ENCODE data around the gene CCDC110. TPM values are rescaled to one million over a fixed set of nuclear protein-coding genes. Genes with fewer than 3 reads are reported as not detected.

The CCDC110 gene
- total RNA-seq, 4 donors from 2014 or later, result 0.67 to 7.5 (median 2.4) TPM

DNA sequence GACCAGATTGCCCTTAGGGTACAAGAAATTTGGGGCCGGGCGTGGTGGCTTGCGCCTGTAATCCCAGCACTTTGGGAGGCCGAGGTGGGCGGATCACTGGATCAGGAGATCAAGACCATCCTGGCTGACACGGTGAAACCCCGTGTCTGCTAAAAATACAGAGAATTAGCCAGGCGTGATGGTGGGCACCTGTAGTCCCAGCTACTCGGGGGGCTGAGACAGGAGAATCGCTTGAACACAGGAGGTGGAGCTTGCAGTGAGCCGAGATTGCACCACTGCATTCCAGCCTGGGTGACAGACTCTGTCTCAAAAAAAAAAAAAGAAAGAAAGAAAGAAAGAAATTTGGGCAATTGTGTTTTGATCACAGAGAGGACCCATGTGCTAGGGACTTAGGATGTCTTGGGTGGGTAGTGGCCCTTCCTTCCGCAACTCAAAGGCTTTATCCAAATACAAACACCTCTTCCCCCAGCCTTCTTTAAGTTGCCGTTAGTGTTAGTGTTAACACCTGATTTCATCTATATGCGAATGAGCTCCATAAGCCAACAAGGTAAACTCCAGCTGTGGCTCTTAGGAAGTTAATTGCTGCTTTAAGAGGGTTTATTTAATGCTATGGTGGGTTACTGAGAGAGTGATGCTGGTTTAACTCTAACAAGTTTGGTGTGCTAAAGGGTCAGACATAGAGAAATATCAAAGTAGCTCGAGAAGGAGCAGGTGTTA is 8.6 kb upstream of the CCDC110 start:
- WGBS, 2 donors (ENCODE audit: low coverage in 1 of 2), result 73 to 81% methylated on average over 7 of the region's 15 CpGs
- Histone ChIP-seq H3K27ac (no peak overlapping the region), H3K36me3 (no peaks in the 10 kb centered on the region), H3K4me1 (peaks cover 0 to 14% (median 0%) of the 10 kb centered on the region in 3 donors), H3K4me3 (no peak overlapping the region), H3K27me3 (no peaks in the 10 kb centered on the region), H3K9me3 (no peaks in the 10 kb centered on the region)
- TF ChIP-seq, protein P1, sequence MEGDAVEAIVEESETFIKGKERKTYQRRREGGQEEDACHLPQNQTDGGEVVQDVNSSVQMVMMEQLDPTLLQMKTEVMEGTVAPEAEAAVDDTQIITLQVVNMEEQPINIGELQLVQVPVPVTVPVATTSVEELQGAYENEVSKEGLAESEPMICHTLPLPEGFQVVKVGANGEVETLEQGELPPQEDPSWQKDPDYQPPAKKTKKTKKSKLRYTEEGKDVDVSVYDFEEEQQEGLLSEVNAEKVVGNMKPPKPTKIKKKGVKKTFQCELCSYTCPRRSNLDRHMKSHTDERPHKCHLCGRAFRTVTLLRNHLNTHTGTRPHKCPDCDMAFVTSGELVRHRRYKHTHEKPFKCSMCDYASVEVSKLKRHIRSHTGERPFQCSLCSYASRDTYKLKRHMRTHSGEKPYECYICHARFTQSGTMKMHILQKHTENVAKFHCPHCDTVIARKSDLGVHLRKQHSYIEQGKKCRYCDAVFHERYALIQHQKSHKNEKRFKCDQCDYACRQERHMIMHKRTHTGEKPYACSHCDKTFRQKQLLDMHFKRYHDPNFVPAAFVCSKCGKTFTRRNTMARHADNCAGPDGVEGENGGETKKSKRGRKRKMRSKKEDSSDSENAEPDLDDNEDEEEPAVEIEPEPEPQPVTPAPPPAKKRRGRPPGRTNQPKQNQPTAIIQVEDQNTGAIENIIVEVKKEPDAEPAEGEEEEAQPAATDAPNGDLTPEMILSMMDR (IDR thresholded peaks at IDR 0.05), result no peak
- TF ChIP-seq EP300 (IDR thresholded peaks at IDR 0.05) (no peak), POLR2AphosphoS5 (IDR thresholded peaks at IDR 0.05) (no peak), POLR2A (IDR thresholded peaks at IDR 0.05) (no peak)
- no peak for ATAC-seq

DNA sequence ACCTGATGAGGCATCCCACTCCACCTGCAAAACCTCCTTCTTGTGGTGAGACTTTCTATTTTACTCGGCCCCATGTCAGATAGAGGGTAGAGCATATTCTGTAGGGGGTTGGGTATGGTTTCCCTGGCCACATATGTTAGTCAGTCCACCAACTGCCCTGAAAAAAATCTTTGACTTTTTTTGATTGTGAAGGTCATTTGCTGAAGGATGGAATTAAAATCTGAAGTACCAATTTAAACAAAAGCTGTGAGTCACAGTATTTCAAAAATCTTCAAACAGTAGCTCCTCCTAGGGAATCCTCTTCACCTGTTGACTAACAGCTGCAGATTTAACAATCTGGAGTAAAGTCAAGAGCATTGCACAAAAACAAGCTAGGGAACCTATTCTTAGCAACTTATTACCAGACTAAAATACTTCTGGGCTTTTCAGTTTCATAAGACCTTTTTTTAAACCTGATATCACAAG is 8.0 kb upstream of the CCDC110 start:
- no peaks in the 10 kb centered on the region for H3K36me3 ChIP-seq
- H3K4me3 ChIP-seq, result no peak overlapping the region
- H3K4me1 ChIP-seq, result peaks cover 0 to 14% (median 0%) of the 10 kb centered on the region in 3 donors
- no peaks in the 10 kb centered on the region for H3K27me3 ChIP-seq
- peak; percentile 43 for ATAC-seq
- no peak overlapping the region for H3K27ac ChIP-seq
- 89% methylated on average over 1 of the region's 1 CpG; no CpG with 5 or more reads in 1 of the 2 donors for WGBS, 2 donors (ENCODE audit: low coverage in 1 of 2)
- H3K9me3 ChIP-seq, result no peaks in the 10 kb centered on the region
- TF ChIP-seq POLR2A (IDR thresholded peaks at IDR 0.05) (no peak), EP300 (IDR thresholded peaks at IDR 0.05) (no peak), POLR2AphosphoS5 (IDR thresholded peaks at IDR 0.05) (peak; percentile 29)

DNA sequence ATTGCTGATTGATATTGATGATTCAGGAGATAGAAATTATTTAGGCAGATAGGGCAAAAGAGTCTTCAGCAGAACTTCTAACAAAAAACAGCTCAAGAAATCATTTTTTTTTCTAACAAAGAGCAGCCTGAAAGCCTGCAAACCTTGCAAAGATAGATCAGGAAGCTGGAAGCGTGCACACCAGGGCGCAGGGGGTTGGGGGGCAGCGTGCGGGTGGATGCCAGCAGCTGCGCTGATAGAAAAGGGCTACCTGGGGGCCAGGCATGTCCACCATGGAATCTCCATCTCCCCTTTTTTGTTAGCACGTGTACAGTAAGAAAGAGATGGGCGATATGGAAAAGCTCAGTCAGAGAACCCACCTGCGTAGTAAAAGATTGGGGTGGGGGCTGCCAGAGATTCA is 1.7 kb upstream of the CCDC110 start:
- Histone ChIP-seq H3K9me3 (no peaks in the 10 kb centered on the region), H3K4me3 (no peak overlapping the region), H3K4me1 (peaks cover 0 to 23% (median 0%) of the 10 kb centered on the region in 3 donors), H3K27me3 (no peaks in the 10 kb centered on the region), H3K27ac (no peak overlapping the region), H3K36me3 (no peaks in the 10 kb centered on the region)
- TF ChIP-seq EP300 (IDR thresholded peaks at IDR 0.05), result no peak
- no peak for TF ChIP-seq POLR2A (IDR thresholded peaks at IDR 0.05)
- TF ChIP-seq, protein P1 (IDR thresholded peaks at IDR 0.05), result no peak
- TF ChIP-seq POLR2AphosphoS5 (IDR thresholded peaks at IDR 0.05), result no peak
- ATAC-seq, result no peak
- WGBS, 2 donors (ENCODE audit: low coverage in 1 of 2), result 90% methylated on average over 2 to 6 of the region's 8 CpGs

DNA sequence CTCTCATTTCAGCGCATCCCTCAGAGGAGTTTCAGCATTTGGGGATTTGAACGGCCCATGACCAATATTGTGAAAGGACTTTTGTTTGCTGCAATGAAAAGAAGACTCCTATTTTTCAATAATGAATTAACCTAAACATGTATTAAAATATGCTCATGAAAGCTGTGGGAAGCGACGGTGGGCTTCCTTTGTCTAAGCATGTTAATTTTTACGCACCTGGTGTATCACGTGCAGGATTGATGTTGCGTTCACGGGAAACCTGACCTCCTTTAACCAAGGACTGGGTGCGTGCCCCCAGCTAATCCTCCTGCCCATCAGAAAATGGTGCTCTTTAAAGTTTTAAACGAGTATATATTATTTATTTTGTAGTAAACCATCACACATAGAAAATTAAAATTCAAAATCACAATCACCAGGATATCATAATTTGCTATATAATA is 590 bp upstream of the CCDC110 start:
- Histone ChIP-seq H3K4me1 (peaks cover 0 to 23% (median 0%) of the 10 kb centered on the region in 3 donors), H3K36me3 (no peaks in the 10 kb centered on the region), H3K27ac (peak overlapping the region in 2 of 4 donors; percentile 79 to 89), H3K27me3 (no peaks in the 10 kb centered on the region), H3K9me3 (no peaks in the 10 kb centered on the region), H3K4me3 (peak overlapping the region; percentile 51 to 66)
- TF ChIP-seq POLR2AphosphoS5 (IDR thresholded peaks at IDR 0.05) (no peak), POLR2A (IDR thresholded peaks at IDR 0.05) (no peak), EP300 (IDR thresholded peaks at IDR 0.05) (no peak)
- TF ChIP-seq, protein P1 (IDR thresholded peaks at IDR 0.05), result no peak
- WGBS, 2 donors (ENCODE audit: low coverage in 1 of 2), result 26 to 35% methylated on average over 10 of the region's 10 CpGs
- no peak for ATAC-seq

DNA sequence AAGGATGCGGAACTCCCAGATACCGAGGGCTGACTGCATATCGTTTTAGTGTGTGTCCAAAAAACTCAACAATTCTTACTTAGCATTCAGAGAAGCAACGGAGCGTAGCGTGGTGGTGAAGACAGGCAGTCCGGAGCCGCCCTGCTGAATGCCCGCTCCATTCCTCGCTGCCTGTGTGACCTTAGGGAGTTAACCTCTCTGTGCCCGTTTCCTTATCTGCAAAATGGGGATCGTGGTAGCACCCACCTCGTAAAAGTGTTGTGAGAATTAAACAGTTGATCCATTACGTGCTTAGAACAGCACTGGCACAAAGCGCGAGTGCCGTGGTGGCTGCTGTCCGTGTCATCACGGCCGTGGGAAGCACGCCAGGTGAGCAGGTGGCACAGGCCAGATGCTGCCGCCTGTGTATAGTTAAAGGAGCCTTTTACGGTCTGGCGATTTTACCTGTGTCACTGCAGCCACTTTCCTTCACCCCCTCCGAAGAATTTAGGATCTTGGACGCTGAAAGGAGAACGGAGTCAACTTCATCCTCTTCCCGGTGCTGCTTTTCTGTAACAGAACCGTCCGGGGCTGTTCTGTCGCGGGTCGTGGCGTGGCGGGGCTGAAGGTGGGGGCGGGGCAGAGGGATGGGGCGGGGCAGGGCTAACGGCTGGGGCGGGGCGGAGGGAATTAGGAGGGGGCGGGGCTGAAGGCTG is 885 bp downstream of the CCDC110 start:
- Histone ChIP-seq H3K36me3 (no peaks in the 10 kb centered on the region), H3K27ac (peak overlapping the region; percentile 2 to 82 (median 74)), H3K4me1 (peaks cover 0 to 23% (median 0%) of the 10 kb centered on the region in 3 donors), H3K27me3 (no peaks in the 10 kb centered on the region), H3K9me3 (no peaks in the 10 kb centered on the region), H3K4me3 (peak overlapping the region; percentile 66 to 69)
- TF ChIP-seq, protein P1 (IDR thresholded peaks at IDR 0.05), result no peak
- TF ChIP-seq POLR2A (IDR thresholded peaks at IDR 0.05) (no peak), EP300 (IDR thresholded peaks at IDR 0.05) (no peak), POLR2AphosphoS5 (IDR thresholded peaks at IDR 0.05) (no peak)
- WGBS, 2 donors (ENCODE audit: low coverage in 1 of 2), result 1 to 3% methylated on average over 3 to 11 of the region's 41 CpGs
- peak; percentile 17 for ATAC-seq

Data from gastroesophageal sphincter (tissue), 4 donors.